Liver (tissue), 9 donors: ENCODE data around the gene AVL9. TPM values are rescaled to one million over a fixed set of nuclear protein-coding genes. Genes with fewer than 3 reads are reported as not detected.

Source experiments
- DNase-seq: peaks from one replicate; pipeline ENCODE4 v3.0.0-alpha.2; 2017; ENCODE audit warnings: low spot score
- H3K27ac ChIP-seq, 2 donors: one replicate each; pipeline ENCODE4 v1.7.0; 2013; ENCODE audit warnings: inconsistent platforms in 2 of 2, low read length in 2 of 2, control low read depth in 1 of 2, low read depth in 1 of 2, mild to moderate bottlenecking in 1 of 2
- H3K27me3 ChIP-seq, 4 donors: one replicate each; pipeline versions ENCODE4 v1.6.1 to v1.7.0; 2013; ENCODE audit warnings: low read length in 3 of 4, inconsistent platforms in 1 of 4, mild to moderate bottlenecking in 1 of 4, moderate library complexity in 1 of 4; ENCODE audit not compliant: control insufficient read depth in 4 of 4, insufficient read depth in 4 of 4
- H3K36me3 ChIP-seq, 4 donors: one replicate each; pipeline versions ENCODE4 v1.6.1 to v1.7.0; 2013; ENCODE audit warnings: low read length in 3 of 4, mild to moderate bottlenecking in 3 of 4, low read depth in 1 of 4, moderate library complexity in 1 of 4; ENCODE audit not compliant: control insufficient read depth in 4 of 4, insufficient read depth in 3 of 4
- H3K4me1 ChIP-seq, 4 donors: one replicate each; pipeline versions ENCODE4 v1.6.1 to v1.7.0; 2013; ENCODE audit warnings: low read length in 3 of 4, mild to moderate bottlenecking in 3 of 4, moderate library complexity in 1 of 4; ENCODE audit not compliant: control insufficient read depth in 4 of 4, insufficient read depth in 4 of 4
- H3K4me3 ChIP-seq, 3 donors: one replicate each; pipeline versions ENCODE4 v1.6.1 to v1.7.0; 2013; ENCODE audit warnings: low read length in 3 of 3, control low read depth in 1 of 3, low read depth in 1 of 3, mild to moderate bottlenecking in 1 of 3
- H3K9ac ChIP-seq, 2 donors: one replicate each; pipeline ENCODE4 v1.7.0; 2013; ENCODE audit warnings: low read length in 2 of 2, mild to moderate bottlenecking in 2 of 2, moderate library complexity in 2 of 2, control low read depth in 1 of 2, low read depth in 1 of 2
- H3K9me3 ChIP-seq, 4 donors: one replicate each; pipeline versions ENCODE4 v1.6.1 to v1.7.0; 2013; ENCODE audit warnings: low read length in 3 of 4; ENCODE audit not compliant: control insufficient read depth in 4 of 4
- ATF3 ChIP-seq: IDR thresholded peaks from 2 replicates; pipeline ENCODE4 v1.6.1; 2016; ENCODE audit warnings: antibody characterized with exemption
- EGR1 ChIP-seq, 2 donors: IDR thresholded peaks; 2 replicates each; pipeline ENCODE4 v1.6.1; 2016 to 2018; ENCODE audit warnings: antibody characterized with exemption in 2 of 2, low read depth in 2 of 2
- FOXA1 ChIP-seq: IDR thresholded peaks from 2 replicates; pipeline ENCODE4 v1.6.1; 2016; ENCODE audit warnings: antibody characterized with exemption
- JUND ChIP-seq, 2 donors: IDR thresholded peaks; 2 replicates each; pipeline ENCODE4 v1.6.1; 2016; ENCODE audit warnings: antibody characterized with exemption in 2 of 2
- MAX ChIP-seq: IDR thresholded peaks from 2 replicates; pipeline ENCODE4 v1.6.1; 2016; ENCODE audit warnings: antibody characterized with exemption
- REST ChIP-seq: IDR thresholded peaks from 2 replicates; pipeline ENCODE4 v1.6.1; 2016; ENCODE audit warnings: antibody characterized with exemption, mild to moderate bottlenecking
- RXRA ChIP-seq, 2 donors: IDR thresholded peaks; 2 replicates each; pipeline ENCODE4 v1.6.1; 2017 to 2018; ENCODE audit warnings: antibody characterized with exemption in 2 of 2, mild to moderate bottlenecking in 1 of 2
- SP1 ChIP-seq: IDR thresholded peaks from 2 replicates; pipeline ENCODE4 v1.6.1; 2018; ENCODE audit warnings: antibody characterized with exemption, mild to moderate bottlenecking
- YY1 ChIP-seq: IDR thresholded peaks from 2 replicates; pipeline ENCODE4 v1.6.1; 2016; ENCODE audit warnings: antibody characterized with exemption, mild to moderate bottlenecking
- ZBTB33 ChIP-seq: IDR thresholded peaks from 2 replicates; pipeline ENCODE4 v1.6.1; 2016; ENCODE audit warnings: antibody characterized with exemption
- WGBS: extraction: QIAGEN DNeasy Blood & Tissue Kit; methylation state at CpG from one replicate; pipeline ENCODE4 v1.1.7; 2013; 5-methylcytosine and 5-hydroxymethylcytosine counted together
- polyA plus RNA-seq, 2 donors: library from polyadenylated mRNA; stranded (reverse) in 1 of 2; unstranded in 1 of 2; fragments of 200-250 nt in 1 of 2; fragments of >200 nt in 1 of 2; fragmentation: Nextera tagmentation in 1 of 2; extraction: Ambion mirVana in 1 of 2; gene quantifications; one replicate each; pipeline versions ENCODE4 v1.2.1 to v1.2.3, GENCODE V29; 2013 to 2015
- total RNA-seq, 2 donors: library from RNA; depleted of rRNA; stranded (reverse); fragments of >200 nt; gene quantifications; one replicate each; pipeline ENCODE4 v1.2.3, GENCODE V29; 2014
- donor health status: healthy.
- donor health status: healthy.
- donor health status: healthy.
- donor health status: healthy.
- donor health status: healthy.

The AVL9 gene
- total and polyA plus RNA-seq, 4 donors = 5.5 to 18.5 (median 11.6) TPM

- no peak overlapping the region for H3K4me3 ChIP-seq
- H3K4me1 ChIP-seq = peaks cover 0 to 4% (median 0%) of the 10 kb centered on the region in 4 donors
- H3K9me3 ChIP-seq = no peaks in the 10 kb centered on the region
- no peak for DNase-seq
- TF ChIP-seq ATF3 = no peak
- no peak for TF ChIP-seq FOXA1
- no peak for TF ChIP-seq YY1
- no peak for TF ChIP-seq JUND (IDR thresholded peaks at IDR 0.05)
- TF ChIP-seq ZBTB33 = no peak
- TF ChIP-seq RXRA (IDR thresholded peaks at IDR 0.05) = no peak
- TF ChIP-seq SP1 = no peak
- no peak for TF ChIP-seq REST
- TF ChIP-seq MAX = no peak
- no peaks in the 10 kb centered on the region for H3K36me3 ChIP-seq
- 77% methylated on average over 4 of the region's 4 CpGs for WGBS
- no peak overlapping the region for H3K9ac ChIP-seq
- no peaks in the 10 kb centered on the region for H3K27me3 ChIP-seq
- H3K27ac ChIP-seq = no peak overlapping the region
Measured at GRCh38 chr7:32502728-32503127, 7.4 kb downstream of the AVL9 start.

- WGBS = 93% methylated on average over 5 of the region's 5 CpGs
- Histone ChIP-seq H3K9ac (no peak overlapping the region), H3K36me3 (no peaks in the 10 kb centered on the region), H3K27me3 (no peaks in the 10 kb centered on the region), H3K27ac (no peak overlapping the region), H3K4me3 (no peak overlapping the region), H3K4me1 (no peaks in the 10 kb centered on the region), H3K9me3 (no peaks in the 10 kb centered on the region)
- TF ChIP-seq ATF3 (no peak), YY1 (no peak), REST (no peak), EGR1 (IDR thresholded peaks at IDR 0.05; ENCODE audit: low read depth in 2 of 2) (no peak), ZBTB33 (no peak)
- no peak for DNase-seq
Measured at GRCh38 chr7:32506266-32507054, 11.2 kb downstream of the AVL9 start.
